BJ (cell line): Measurements from ENCODE around the gene SQSTM1. TPM values are rescaled to one million over a fixed set of nuclear protein-coding genes. Genes with fewer than 3 reads are reported as not detected.

Experiments used
- CTCF ChIA-PET: fragments of 350-600 bp; formaldehyde crosslinking; extraction: SDS; loops from one replicate; lab custom pipeline; 2021; ENCODE audit warnings: antibody characterized with exemption, inconsistent platforms; lab: Yijun Ruan, JAX
- POLR2A ChIA-PET: fragments of 300-600 bp; sonication (Branson Sonifier 250); formaldehyde crosslinking; extraction: SDS; loops from one replicate; lab custom pipeline; 2021; ENCODE audit warnings: antibody characterized with exemption; lab: Charles Lee
- DNase-seq: peaks from one replicate; pipeline ENCODE4 v3.0.0-alpha.2; 2011; ENCODE audit warnings: low read depth
- H3K27me3 ChIP-seq: 2 replicates; pipeline ENCODE4 v1.6.0; 2011; ENCODE audit warnings: low read length; ENCODE audit not compliant: control insufficient read depth, insufficient read depth
- H3K36me3 ChIP-seq: 2 replicates; pipeline ENCODE4 v1.5.1; 2011; ENCODE audit warnings: low read length; ENCODE audit not compliant: control insufficient read depth, insufficient read depth
- H3K4me3 ChIP-seq: 2 replicates; pipeline ENCODE4 v1.5.1; 2011; ENCODE audit warnings: low read depth, mild to moderate bottlenecking, control low read depth, low read length
- polyA plus RNA-seq: library from polyadenylated mRNA; depleted of rRNA; stranded (reverse); fragments of >200 nt; gene quantifications from 2 replicates; pipeline ENCODE4 v1.2.3, GENCODE V29; 2011
- TF ChIP-seq, protein P1 (sequence below): IDR thresholded peaks from 2 replicates; pipeline ENCODE4 v1.5.1; 2011; ENCODE audit warnings: low read depth, mild to moderate bottlenecking, control low read depth, inconsistent platforms, low read length, moderate library complexity; ENCODE audit not compliant: insufficient read depth

The SQSTM1 gene
- polyA plus RNA-seq, 1 experiment: 307 TPM

GRCh38 chr5:179840766-179841165 lies 20.1 kb downstream of the SQSTM1 start:
- H3K27me3 ChIP-seq: no peaks in the 10 kb centered on the region
- POLR2A ChIA-PET: no interaction called here
- H3K36me3 ChIP-seq: peaks cover 20% of the 10 kb centered on the region
- TF ChIP-seq, protein P1, sequence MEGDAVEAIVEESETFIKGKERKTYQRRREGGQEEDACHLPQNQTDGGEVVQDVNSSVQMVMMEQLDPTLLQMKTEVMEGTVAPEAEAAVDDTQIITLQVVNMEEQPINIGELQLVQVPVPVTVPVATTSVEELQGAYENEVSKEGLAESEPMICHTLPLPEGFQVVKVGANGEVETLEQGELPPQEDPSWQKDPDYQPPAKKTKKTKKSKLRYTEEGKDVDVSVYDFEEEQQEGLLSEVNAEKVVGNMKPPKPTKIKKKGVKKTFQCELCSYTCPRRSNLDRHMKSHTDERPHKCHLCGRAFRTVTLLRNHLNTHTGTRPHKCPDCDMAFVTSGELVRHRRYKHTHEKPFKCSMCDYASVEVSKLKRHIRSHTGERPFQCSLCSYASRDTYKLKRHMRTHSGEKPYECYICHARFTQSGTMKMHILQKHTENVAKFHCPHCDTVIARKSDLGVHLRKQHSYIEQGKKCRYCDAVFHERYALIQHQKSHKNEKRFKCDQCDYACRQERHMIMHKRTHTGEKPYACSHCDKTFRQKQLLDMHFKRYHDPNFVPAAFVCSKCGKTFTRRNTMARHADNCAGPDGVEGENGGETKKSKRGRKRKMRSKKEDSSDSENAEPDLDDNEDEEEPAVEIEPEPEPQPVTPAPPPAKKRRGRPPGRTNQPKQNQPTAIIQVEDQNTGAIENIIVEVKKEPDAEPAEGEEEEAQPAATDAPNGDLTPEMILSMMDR: no peak
- CTCF ChIA-PET: no interaction called here
- no peak for DNase-seq
- no peak overlapping the region for H3K4me3 ChIP-seq

- H3K27me3 ChIP-seq: no peaks in the 10 kb centered on the region
- DNase-seq: no peak
- no peak overlapping the region for H3K4me3 ChIP-seq
- CTCF ChIA-PET: no interaction called here
- H3K36me3 ChIP-seq: peaks cover 13% of the 10 kb centered on the region
- POLR2A ChIA-PET: no interaction called here
- TF ChIP-seq, protein P1: no peak
Measured at GRCh38 chr5:179841621-179842020, 20.9 kb downstream of the SQSTM1 start.

DNA sequence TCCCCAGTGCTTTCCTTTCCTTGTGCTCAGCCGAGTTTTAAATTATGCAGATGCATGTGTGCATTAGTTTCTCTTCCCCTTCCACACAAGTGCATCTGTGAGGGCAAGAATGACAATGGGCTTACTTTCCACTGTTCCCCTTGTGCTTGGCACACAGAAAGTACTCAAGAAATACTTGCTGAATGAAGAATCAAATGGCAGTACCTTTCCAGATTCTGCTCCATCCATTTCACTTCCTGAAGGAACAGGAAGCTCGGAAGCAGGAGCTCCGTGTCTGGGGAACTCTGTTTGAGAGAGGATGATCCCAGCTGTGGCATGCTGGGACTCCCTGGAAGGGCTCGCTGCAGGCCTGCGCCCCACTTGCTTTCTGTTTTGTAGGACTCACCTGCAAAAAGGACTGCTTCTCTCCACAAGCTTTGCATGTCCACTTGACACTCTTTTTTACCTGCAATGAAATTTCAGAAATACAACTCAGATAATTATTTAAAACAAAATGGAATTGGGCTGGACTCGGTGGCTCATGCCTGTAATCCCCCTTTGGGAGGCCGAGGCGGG lies 32.4 kb downstream of the SQSTM1 start:
- no peak for DNase-seq
- TF ChIP-seq, protein P1: no peak
- POLR2A ChIA-PET: no interaction called here
- Histone ChIP-seq H3K4me3 (no peak overlapping the region), H3K36me3 (peaks cover 16% of the 10 kb centered on the region), H3K27me3 (no peaks in the 10 kb centered on the region)
- CTCF ChIA-PET: interaction anchor here (0.7 to 1.6 kb wide), 3 partner anchors 8 to 31 kb away, joined by 3 read pairs; no protein-coding TSS in a partner anchor

GRCh38 chr5:179854356-179854755 lies 33.7 kb downstream of the SQSTM1 start:
- no peak for DNase-seq
- no peaks in the 10 kb centered on the region for H3K27me3 ChIP-seq
- H3K36me3 ChIP-seq: peaks cover 13% of the 10 kb centered on the region
- TF ChIP-seq, protein P1: no peak
- POLR2A ChIA-PET: no interaction called here
- no peak overlapping the region for H3K4me3 ChIP-seq
- CTCF ChIA-PET: interaction anchor here (1.2 kb wide), 1 partner anchor 9 kb away, joined by 3 read pairs; no protein-coding TSS in a partner anchor

- DNase-seq: no peak
- TF ChIP-seq, protein P1: no peak
- POLR2A ChIA-PET: interaction anchor here (0.6 kb wide), 1 partner anchor 19 kb away, joined by 4 read pairs; no protein-coding TSS in a partner anchor
Measured at GRCh38 chr5:179858241-179858585, 37.5 kb downstream of the SQSTM1 start.

More at GRCh38 chr5:179858241-179858585, 37.5 kb downstream of the SQSTM1 start:
- CTCF ChIA-PET: interaction anchor here (1.5 kb wide), 1 partner anchor 11 kb away, joined by 3 read pairs; no protein-coding TSS in a partner anchor
- peaks cover 10% of the 10 kb centered on the region for H3K36me3 ChIP-seq
- H3K4me3 ChIP-seq: peak overlapping the region; percentile 95
- no peaks in the 10 kb centered on the region for H3K27me3 ChIP-seq
